PC-9 (cell line): ENCODE data around the gene DNA2. TPM values are rescaled to one million over a fixed set of nuclear protein-coding genes. Genes with fewer than 3 reads are reported as not detected.

Experiments used
- BruUV-seq: library from RNA; stranded (reverse); fragments of 400-500 nt; replicated peaks from 2 replicates; lab custom pipeline; 2021; lab: Mats Ljungman, UMichigan
- CTCF ChIA-PET: fragments of 300-600 bp; sonication (Branson Sonifier 250); formaldehyde crosslinking; loops from one replicate; lab custom pipeline; 2022; ENCODE audit warnings: antibody characterized with exemption; lab: Charles Lee
- POLR2A ChIA-PET: fragments of 300-600 bp; sonication (Branson Sonifier 250); formaldehyde crosslinking; loops from one replicate; lab custom pipeline; 2022; ENCODE audit warnings: antibody characterized with exemption; ENCODE audit not compliant: unreplicated experiment; lab: Charles Lee
- DNase-seq, 2 experiments: peaks; one replicate each; pipeline versions ENCODE4 v3.0.0 to v3.0.0-alpha.2; 2015 to 2022; ENCODE audit warnings: mixed read lengths in 1 of 2
- H2AFZ ChIP-seq: fragments of 200-600 bp; sonication (generic); 2 replicates; pipeline ENCODE4 v1.8.1; 2017; ENCODE audit warnings: antibody characterized with exemption
- H3F3A ChIP-seq: fragments of 200-600 bp; sonication (generic); 2 replicates; pipeline ENCODE4 v1.8.1; 2017; ENCODE audit warnings: antibody characterized with exemption, mild to moderate bottlenecking, low read depth; ENCODE audit not compliant: insufficient read depth
- H3K27ac ChIP-seq: fragments of 200-600 bp; sonication (generic); 2 replicates; pipeline ENCODE4 v1.6.1; 2016; ENCODE audit warnings: mixed run types
- H3K27me3 ChIP-seq: fragments of 200-600 bp; sonication (generic); 2 replicates; pipeline ENCODE4 v1.6.1; 2016; ENCODE audit warnings: low read depth, mixed run types; ENCODE audit not compliant: insufficient read depth
- H3K36me3 ChIP-seq: fragments of 200-600 bp; sonication (generic); 2 replicates; pipeline ENCODE4 v1.6.1; 2016; ENCODE audit warnings: low read depth, mixed run types
- H3K4me1 ChIP-seq: fragments of 200-600 bp; sonication (generic); replicated peaks from 2 replicates; pipeline ENCODE4 v1.6.1; 2016; ENCODE audit warnings: mixed run types; ENCODE audit not compliant: insufficient read depth
- H3K4me2 ChIP-seq: fragments of 200-600 bp; sonication (generic); 2 replicates; pipeline ENCODE4 v1.6.1; 2017; ENCODE audit warnings: mixed run types
- H3K4me3 ChIP-seq: fragments of 200-600 bp; sonication (generic); 2 replicates; pipeline ENCODE4 v1.6.1; 2016; ENCODE audit warnings: mixed run types
- H3K79me2 ChIP-seq: fragments of 200-600 bp; sonication (generic); 2 replicates; pipeline ENCODE4 v1.6.1; 2017; ENCODE audit warnings: low read depth, mixed run types
- H3K9me2 ChIP-seq: fragments of 200-600 bp; sonication (generic); 2 replicates; pipeline ENCODE4 v1.8.1; 2017; ENCODE audit warnings: mild to moderate bottlenecking; ENCODE audit not compliant: insufficient read depth
- H3K9me3 ChIP-seq: fragments of 200-600 bp; sonication (generic); 2 replicates; pipeline ENCODE4 v1.8.1; 2016; ENCODE audit warnings: low read depth; ENCODE audit not compliant: insufficient read depth
- H4K20me1 ChIP-seq: fragments of 200-600 bp; sonication (generic); 2 replicates; pipeline ENCODE4 v1.8.1; 2017; ENCODE audit not compliant: insufficient read depth
- CTCF ChIP-seq: fragments of 200-600 bp; sonication (generic); conservative IDR thresholded peaks from 2 replicates; pipeline ENCODE4 v1.6.1; 2017; ENCODE audit warnings: mixed run types, antibody characterized with exemption, mild to moderate bottlenecking, moderate library complexity
- EZH2 ChIP-seq: fragments of 200-600 bp; sonication (generic); IDR thresholded peaks from 2 replicates; pipeline ENCODE4 v1.8.0; 2017; ENCODE audit warnings: antibody characterized with exemption, low read depth
- intact Hi-C: fragments of 100-400 bp; cut with micrococcal nuclease; formaldehyde crosslinking; loops from one replicate; pipeline ENCODE4 v1.10.0; 2022; ENCODE audit not compliant: unreplicated experiment
- total RNA-seq: library from RNA; stranded (reverse); gene quantifications from 2 replicates; pipeline ENCODE4 v1.2.3, GENCODE V29; 2021

The DNA2 gene
- total RNA-seq, 1 experiment from 2014 or later = 33.4 TPM

GRCh38 chr10:68408898-68409518, 62.8 kb downstream of the DNA2 start:
- Histone ChIP-seq H4K20me1 (peaks cover 14% of the 10 kb centered on the region), H3K36me3 (no peaks in the 10 kb centered on the region), H3K4me2 (no peak overlapping the region), H3K4me1 (peaks cover 9% of the 10 kb centered on the region), H3K27ac (no peak overlapping the region), H3K4me3 (no peak overlapping the region), H2AFZ (no peak overlapping the region), H3K27me3 (no peaks in the 10 kb centered on the region), H3K9me3 (no peaks in the 10 kb centered on the region), H3K79me2 (peaks cover 30% of the 10 kb centered on the region), H3K9me2 (no peaks in the 10 kb centered on the region), H3F3A (no peaks in the 10 kb centered on the region; the same call in 1 of the 2 replicates)
- BruUV-seq = no TSS peak
- intact Hi-C loops = loop anchor here (10.0 kb wide), 1 partner anchor 496 kb away; the partner anchor contains the start of gene DDX50
- TF ChIP-seq CTCF (no peak), EZH2 (no peak)
- ChIA-PET CTCF (interaction anchor here (0.9 kb wide), 1 partner anchor 21 kb away, joined by 3 read pairs; no protein-coding TSS in a partner anchor), POLR2A (interaction anchor here (0.9 kb wide), 1 partner anchor 134 kb away, joined by 3 read pairs; no protein-coding TSS in a partner anchor)
- no peak for DNase-seq

- Histone ChIP-seq H3F3A (no peaks in the 10 kb centered on the region), H3K79me2 (peaks cover 50% of the 10 kb centered on the region), H3K27me3 (no peaks in the 10 kb centered on the region), H3K4me1 (peaks cover 9% of the 10 kb centered on the region), H3K4me3 (peak within 1 kb of the TSS; percentile 66), H2AFZ (peak within 1 kb of the TSS; percentile 100), H3K4me2 (peak within 1 kb of the TSS; percentile 89), H3K27ac (peak within 1 kb of the TSS; percentile 60), H3K9me2 (no peaks in the 10 kb centered on the region), H3K36me3 (no peaks in the 10 kb centered on the region), H4K20me1 (peaks cover 22% of the 10 kb centered on the region), H3K9me3 (no peaks in the 10 kb centered on the region)
- intact Hi-C loops = loop anchor here (10.0 kb wide), 1 partner anchor 498 kb away; the partner anchor contains the start of gene DDX50
- no peak for TF ChIP-seq EZH2
- TF ChIP-seq CTCF = peak; percentile 53
- CTCF ChIA-PET = interaction anchor here (0.6 to 0.9 kb wide), 9 partner anchors 9 to 1004 kb away, joined by 3 to 5 read pairs (median 4); partner anchors contain the start of gene DNA2
- BruUV-seq = no TSS peak
- POLR2A ChIA-PET = interaction anchor here (0.6 to 0.7 kb wide), 3 partner anchors 23 to 523 kb away, joined by 3 to 4 read pairs (median 3); no protein-coding TSS in a partner anchor
- peak; percentile 45 to 88 for DNase-seq
Observed at GRCh38 chr10:68406815-68407548, 64.8 kb downstream of the DNA2 start, which contains the start of gene RUFY2. TSS of gene RUFY2 (minus strand) at chr10:68407277. CDS start at chr10:68407189, 88 bp downstream.
